ENCODE measurements around the gene MAP4K4. TPM values are rescaled to one million over a fixed set of nuclear protein-coding genes. Genes with fewer than 3 reads are reported as not detected.

The MAP4K4 gene
- total RNA-seq, 1 donor from 2014 or later = 76.9 TPM

DNA sequence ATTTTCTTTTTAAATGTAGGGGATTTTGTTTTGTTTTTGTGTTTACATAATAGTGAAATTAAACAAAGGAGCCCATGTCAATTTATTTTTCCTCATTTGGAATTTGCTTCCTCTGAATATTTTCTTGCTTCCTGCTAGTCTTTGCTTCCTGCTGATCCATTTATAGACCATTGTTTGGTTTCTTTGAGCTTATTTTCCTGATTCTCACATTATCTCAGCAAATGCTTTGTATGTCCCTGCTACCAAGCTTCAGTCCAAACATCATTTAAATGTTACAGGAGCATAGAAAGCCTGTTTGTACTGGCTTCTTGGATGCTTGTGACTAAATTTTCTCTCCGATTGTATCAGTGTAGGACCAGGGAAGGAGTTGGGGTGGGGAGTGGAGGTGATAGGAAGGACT is 166.9 kb downstream of the MAP4K4 start:
- ATAC-seq (ENCODE audit: poor library complexity) = no peak
- intact Hi-C loops (cut with DNase I) = no loop called here
- DNase-seq = no peak

DNA sequence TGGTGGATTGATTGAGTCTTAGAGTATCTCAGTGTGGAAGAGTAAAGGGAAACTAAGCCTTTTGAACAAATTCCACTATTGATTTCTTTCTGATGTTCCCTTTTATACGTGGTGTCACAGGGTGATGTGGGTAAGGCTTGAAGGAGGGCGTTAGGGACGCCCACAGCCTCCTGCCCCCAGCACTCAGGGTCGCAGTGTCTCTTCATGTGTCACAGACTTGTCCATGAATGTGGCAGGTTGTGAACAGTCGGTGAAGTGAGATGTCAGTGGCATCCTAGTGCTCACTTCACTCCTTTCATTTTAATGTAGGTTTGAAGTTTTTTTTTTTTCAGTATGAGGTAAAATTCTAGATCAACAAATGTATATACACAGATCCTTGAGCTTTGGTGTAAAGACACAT is 171.0 kb downstream of the MAP4K4 start:
- ATAC-seq (ENCODE audit: poor library complexity) (no peak), DNase-seq (no peak)
- intact Hi-C loops (cut with DNase I) = no loop called here

DNA sequence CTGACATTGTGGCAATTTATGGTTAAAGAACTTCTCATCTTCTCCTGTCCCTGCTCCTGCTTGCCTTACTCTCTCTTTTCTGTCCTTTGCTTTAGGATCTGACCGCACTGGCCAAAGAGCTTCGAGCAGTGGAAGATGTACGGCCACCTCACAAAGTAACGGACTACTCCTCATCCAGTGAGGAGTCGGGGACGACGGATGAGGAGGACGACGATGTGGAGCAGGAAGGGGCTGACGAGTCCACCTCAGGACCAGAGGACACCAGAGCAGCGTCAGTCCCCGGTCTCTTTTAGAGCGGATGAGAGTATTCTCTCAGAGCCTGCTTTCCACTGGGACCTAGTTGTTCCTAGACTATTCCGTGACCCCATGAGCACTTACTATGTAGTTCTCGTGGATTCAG is 172.0 kb downstream of the MAP4K4 start:
- ATAC-seq (ENCODE audit: poor library complexity) = no peak
- no peak for DNase-seq
- intact Hi-C loops (cut with DNase I) = no loop called here

DNA sequence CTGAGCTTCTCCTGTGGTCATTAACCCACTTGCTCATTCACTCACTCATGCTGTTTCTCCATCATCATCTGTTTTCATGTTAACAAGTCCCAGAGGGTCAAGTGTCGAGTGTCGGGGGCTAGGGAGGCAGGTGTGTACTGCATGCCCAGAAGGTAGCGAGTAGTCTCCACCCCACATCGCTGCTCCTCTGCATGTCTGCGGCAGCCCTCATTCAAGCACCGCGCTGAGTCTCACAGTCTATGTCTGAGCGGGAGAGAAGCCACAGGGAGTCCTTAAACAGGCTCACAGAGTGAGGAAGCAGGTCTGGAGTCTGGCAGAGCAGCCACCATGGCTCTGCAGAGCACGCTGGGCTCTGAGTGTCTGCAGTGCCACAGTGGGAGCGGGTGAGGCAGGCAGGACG is 172.9 kb downstream of the MAP4K4 start:
- ATAC-seq (ENCODE audit: poor library complexity) = no peak
- intact Hi-C loops (cut with DNase I) = no loop called here
- no peak for DNase-seq

DNA sequence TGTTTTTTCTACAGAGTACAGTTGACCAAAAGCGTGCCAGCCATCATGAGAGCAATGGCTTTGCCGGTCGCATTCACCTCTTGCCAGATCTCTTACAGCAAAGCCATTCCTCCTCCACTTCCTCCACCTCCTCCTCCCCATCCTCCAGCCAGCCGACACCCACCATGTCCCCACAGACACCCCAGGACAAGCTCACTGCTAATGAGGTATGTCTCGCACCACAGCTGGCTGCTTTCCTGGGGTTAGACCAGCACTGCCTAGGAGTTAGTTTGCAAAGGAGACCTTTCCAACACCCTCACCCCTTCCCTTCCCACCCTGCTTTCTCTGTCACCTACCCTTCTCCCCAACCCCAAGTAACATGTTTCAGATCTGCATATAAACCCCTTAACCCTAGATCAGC is 174.0 kb downstream of the MAP4K4 start:
- intact Hi-C loops (cut with DNase I) = no loop called here
- DNase-seq (no peak), ATAC-seq (ENCODE audit: poor library complexity) (no peak)

DNA sequence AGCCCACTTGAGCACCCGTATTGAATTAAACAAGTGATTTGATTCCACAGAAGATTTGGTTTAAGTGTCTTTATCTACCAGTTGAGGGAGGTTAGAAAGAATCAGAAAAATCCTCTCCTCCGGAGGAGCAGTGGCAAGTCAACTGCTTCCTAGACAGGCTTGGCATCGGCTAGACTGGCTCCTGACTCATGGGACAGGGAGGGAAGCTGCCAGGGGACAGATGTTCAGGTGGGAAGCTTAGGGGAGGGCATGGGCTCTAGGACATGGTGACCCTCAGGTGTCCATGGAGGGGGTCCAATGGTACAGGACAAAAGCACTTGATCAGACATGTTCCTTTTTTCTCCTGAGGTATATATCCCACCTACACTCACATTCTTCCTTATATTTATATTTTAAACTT is 175.0 kb downstream of the MAP4K4 start:
- ATAC-seq (ENCODE audit: poor library complexity) = no peak
- intact Hi-C loops (cut with DNase I) = no loop called here
- DNase-seq = no peak

DNA sequence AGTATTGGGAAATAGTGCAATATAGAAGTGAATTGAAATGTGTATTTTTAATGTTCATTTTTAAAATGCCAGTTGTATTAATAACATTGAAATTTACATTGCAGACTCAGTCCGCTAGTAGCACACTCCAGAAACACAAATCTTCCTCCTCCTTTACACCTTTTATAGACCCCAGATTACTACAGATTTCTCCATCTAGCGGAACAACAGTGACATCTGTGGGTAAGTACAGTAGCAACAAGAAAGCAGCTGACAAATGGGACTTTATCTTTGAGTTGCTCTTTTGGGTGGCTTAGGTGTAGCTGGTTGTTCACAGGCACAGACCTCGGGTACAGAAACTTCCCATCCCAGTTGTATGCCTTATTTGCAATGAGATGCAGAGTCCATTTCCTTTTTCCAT is 176.0 kb downstream of the MAP4K4 start:
- intact Hi-C loops (cut with DNase I) = no loop called here
- ATAC-seq (ENCODE audit: poor library complexity) = no peak
- DNase-seq = no peak

DNA sequence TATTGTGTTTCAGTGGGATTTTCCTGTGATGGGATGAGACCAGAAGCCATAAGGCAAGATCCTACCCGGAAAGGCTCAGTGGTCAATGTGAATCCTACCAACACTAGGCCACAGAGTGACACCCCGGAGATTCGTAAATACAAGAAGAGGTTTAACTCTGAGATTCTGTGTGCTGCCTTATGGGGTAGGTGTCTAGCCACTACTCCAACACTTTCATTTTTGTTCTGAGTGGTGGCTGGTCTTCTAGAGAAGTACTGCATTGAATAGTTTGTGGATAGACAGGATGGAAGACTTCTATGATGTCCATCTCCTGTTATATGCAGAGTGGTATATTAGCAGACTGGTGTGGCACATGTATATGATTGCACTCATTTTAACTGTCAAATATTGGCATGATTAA is 176.6 kb downstream of the MAP4K4 start:
- ATAC-seq (ENCODE audit: poor library complexity) (no peak), DNase-seq (no peak)
- intact Hi-C loops (cut with DNase I) = no loop called here

DNA sequence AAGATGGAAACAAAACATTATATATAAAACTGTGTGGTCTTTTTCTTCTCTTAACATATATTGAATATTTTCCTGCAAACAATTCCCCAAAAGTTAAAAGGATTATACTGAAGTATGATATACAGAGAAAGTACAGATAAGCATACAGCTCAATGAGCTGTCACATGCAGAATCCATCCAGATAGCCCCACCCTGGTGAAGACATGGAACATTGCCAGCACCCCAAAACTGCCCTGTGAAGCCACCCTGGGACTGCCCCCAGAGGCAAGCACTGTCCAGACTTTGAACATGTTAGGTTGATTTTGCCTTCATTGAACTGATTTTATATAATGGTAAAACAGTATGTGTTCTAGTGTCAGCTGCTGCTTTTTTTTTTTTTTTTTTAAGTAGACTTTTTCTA is 182.0 kb downstream of the MAP4K4 start:
- ATAC-seq (ENCODE audit: poor library complexity) (no peak), DNase-seq (no peak)
- intact Hi-C loops (cut with DNase I) = no loop called here

DNA sequence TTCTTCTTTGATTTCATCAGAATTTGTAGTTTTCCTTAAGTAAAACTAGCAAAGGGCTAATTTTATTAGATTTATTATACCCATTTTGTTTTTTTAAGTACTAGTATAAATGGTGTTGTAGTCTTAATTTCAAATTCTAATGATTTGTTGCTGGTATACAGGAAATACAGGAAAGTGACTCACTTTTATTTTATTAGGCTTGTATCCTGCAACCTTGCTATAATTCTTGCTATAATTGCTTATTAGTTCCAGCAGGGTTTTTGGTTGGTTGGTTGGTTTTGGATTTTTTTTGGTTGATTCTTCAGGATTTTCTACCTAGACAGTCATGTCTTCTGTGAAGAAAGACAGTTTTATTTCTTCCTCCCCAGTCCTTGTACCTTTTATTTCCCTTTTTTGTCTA is 183.6 kb downstream of the MAP4K4 start:
- intact Hi-C loops (cut with DNase I) = no loop called here
- no peak for ATAC-seq (ENCODE audit: poor library complexity)

DNA sequence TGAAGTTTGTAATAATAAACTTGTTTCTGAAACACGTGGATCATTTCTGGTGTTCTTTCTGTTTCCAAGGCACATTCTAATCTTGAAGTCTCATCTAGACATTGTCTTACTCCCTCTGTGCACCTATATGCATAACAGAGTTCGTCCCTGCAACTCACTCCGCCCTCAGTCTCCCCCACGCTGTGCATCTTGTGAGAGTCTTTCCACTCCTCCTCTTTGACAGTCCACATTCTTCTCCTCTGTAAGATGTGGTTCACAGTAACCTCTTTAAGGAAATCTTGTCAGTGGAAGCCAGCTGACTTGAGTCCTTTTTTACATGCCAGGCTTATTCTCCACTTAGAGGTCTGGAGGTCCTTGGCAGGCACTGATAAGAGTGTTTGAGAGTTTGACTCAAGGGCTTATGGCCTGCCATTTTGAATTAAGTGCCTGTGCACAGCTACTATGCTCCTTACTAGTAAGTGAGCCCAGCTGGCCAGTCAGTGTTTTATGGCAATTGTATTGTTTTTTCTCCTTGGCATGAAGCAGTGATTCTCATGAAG is 185.3 kb downstream of the MAP4K4 start:
- intact Hi-C loops (cut with DNase I) = no loop called here
- no peak for ATAC-seq (ENCODE audit: poor library complexity)

More for the DNA sequence above, 183.6 kb downstream of the MAP4K4 start:
- no peak for DNase-seq

DNA sequence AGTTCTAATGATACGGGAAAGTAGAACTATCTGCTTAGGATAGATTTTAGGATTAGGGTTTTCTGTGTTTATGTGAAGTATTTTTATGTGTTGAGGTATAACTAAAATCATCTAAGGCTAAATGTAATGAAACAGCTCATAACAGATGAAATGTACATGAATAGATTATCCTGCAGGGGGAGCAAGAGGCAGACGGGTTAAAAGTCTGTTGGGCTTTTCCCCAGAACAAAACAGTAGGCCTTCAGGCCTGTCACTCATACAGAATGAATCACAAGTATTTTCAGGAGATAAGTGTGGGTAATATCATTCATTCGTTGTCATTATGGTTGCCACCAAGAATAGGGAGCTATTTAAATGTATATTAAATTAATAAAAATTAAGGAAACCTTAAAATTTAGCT is 186.4 kb downstream of the MAP4K4 start:
- ATAC-seq (ENCODE audit: poor library complexity) = peak; percentile 79
- intact Hi-C loops (cut with DNase I) = no loop called here
- no peak for DNase-seq

More for the DNA sequence above, 185.3 kb downstream of the MAP4K4 start:
- no peak for DNase-seq

DNA sequence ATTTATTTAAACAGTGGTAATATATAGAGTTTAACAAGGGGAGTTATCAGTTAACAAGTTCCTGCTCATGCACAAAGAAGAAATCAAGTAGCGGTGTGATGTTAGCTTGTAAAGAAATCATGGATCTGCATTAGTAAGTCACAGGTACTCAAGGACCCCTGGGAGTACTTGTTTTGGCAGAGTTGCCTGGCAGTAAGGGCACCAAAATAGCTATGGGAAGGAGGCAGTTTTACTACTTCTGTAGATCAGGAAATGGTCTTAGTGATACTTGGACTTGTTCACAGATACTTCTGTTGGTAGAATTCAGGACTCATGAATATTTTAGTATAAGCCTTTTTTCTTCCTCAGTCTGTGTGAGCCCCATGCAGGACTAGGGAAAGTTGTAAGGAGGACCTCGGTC is 186.9 kb downstream of the MAP4K4 start:
- ATAC-seq (ENCODE audit: poor library complexity) (no peak), DNase-seq (no peak)
- intact Hi-C loops (cut with DNase I) = no loop called here

DNA sequence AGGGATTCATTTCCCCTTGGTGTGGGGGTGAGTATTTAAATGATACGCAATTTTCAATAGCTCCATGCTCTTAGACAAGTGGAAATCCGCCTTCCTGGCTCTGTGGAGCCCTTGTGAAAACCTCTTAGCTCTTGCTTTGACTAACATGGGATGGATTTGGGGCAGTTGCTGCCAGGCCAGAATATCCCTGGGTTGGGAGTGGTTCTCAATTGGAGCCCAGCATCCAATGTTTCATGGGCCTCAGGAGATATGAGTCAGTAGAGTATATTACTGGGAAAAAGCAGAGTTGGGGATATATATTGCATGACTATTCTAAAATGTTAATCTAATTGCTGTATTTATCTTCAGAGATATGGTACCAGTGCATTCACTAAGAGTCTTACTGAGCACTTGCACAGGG is 189.8 kb downstream of the MAP4K4 start:
- no peak for ATAC-seq (ENCODE audit: poor library complexity)
- DNase-seq = no peak
- intact Hi-C loops (cut with DNase I) = no loop called here

DNA sequence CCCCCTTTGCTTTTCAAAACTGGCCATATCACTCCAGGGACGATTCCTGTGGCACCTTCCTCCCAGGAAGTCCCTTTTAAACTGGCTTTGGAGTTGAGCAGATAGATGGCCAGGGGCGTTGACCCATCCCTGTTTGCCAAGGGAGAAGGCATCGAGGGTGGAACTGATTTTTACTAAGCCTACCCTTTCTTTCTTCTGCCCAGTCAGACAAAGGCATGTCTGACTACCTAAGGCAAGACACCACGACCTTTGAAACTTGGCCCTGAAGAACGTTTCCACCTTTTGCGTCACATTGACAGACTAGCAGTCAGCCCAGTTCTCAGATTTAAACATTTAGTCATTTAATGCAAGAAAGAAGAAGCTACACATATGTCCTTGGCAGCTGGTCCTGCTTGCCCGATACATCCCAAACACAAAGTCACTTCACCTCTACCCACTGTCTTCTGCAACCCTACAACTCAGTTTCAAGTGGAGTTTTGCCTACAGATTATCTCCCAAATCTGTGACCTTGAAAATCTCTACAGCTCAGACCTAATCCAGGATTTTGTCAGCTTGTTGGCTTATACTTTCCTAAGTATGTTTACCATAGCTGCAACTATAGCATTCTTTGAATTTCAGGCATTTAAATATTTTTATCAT is 192.1 kb downstream of the MAP4K4 start:
- ATAC-seq (ENCODE audit: poor library complexity) (no peak), DNase-seq (no peak)
- intact Hi-C loops (cut with DNase I) = no loop called here

DNA sequence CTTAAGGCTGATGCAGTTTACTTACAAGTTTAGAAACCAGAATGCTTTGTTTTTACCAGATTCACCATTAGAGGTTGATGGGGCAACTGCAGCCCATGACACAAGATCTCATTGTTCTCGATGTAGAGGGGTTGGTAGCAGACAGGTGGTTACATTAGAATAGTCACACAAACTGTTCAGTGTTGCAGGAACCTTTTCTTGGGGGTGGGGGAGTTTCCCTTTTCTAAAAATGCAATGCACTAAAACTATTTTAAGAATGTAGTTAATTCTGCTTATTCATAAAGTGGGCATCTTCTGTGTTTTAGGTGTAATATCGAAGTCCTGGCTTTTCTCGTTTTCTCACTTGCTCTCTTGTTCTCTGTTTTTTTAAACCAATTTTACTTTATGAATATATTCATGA is 194.9 kb downstream of the MAP4K4 start:
- intact Hi-C loops (cut with DNase I) = no loop called here
- ATAC-seq (ENCODE audit: poor library complexity) = no peak
- DNase-seq = no peak

DNA sequence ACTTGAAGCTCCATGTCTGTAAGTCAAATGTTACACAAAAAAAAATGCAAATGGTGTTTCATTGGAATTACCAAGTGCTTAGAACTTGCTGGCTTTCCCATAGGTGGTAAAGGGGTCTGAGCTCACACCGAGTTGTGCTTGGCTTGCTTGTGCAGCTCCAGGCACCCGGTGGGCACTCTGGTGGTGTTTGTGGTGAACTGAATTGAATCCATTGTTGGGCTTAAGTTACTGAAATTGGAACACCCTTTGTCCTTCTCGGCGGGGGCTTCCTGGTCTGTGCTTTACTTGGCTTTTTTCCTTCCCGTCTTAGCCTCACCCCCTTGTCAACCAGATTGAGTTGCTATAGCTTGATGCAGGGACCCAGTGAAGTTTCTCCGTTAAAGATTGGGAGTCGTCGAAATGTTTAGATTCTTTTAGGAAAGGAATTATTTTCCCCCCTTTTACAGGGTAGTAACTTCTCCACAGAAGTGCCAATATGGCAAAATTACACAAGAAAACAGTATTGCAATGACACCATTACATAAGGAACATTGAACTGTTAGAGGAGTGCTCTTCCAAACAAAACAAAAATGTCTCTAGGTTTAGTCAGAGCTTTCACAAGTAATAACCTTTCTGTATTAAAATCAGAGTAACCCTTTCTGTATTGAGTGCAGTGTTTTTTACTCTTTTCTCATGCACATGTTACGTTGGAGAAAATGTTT is 196.3 kb downstream of the MAP4K4 start:
- DNase-seq (no peak), ATAC-seq (ENCODE audit: poor library complexity) (no peak)
- intact Hi-C loops (cut with DNase I) = no loop called here

DNA sequence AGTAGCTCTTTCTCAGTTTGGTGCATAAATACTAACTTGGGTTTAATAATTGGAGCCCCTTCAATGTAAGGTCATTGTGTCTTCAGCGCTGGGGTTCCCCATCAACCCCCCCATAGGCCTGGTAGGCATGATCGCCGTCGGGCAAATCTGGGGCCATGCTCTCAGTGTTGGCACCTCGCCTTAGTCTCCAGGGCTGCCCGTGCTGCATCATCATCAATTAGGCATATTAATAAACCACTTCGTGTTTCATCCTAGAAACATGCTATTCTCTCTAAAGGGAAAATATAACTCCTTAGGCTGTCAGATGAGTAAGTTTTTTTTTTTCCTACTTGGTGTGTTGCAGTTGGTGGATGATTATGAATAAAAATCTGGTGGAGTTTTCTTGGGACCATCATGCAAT is 197.5 kb downstream of the MAP4K4 start:
- DNase-seq = no peak
- intact Hi-C loops (cut with DNase I) = no loop called here
- ATAC-seq (ENCODE audit: poor library complexity) = no peak

DNA sequence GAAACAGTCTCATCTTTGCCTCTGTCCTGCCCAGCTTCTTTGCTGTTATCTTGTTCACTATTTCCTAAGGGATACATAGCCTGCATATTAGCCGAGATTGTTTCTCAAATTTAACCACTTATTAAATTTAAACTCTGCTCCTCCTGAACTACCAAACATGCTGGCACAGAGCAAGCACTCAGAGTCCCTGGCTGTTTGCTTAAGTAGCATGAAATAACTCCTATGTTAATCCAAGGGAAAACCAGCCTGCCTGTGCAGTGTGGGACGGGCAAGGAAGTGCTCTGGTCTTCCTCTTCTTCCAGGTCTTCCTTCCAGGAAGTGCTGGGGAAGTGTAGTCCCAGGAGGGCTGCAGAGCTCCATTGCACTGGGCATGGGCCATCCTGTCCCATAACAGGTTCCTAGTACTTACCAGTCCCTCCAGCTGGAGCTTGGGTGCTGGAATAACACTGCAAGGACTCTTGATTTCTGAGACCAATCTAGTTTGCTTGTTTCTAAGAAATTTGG is 198.4 kb downstream of the MAP4K4 start:
- no peak for ATAC-seq (ENCODE audit: poor library complexity)
- DNase-seq = no peak
- intact Hi-C loops (cut with DNase I) = no loop called here

DNA sequence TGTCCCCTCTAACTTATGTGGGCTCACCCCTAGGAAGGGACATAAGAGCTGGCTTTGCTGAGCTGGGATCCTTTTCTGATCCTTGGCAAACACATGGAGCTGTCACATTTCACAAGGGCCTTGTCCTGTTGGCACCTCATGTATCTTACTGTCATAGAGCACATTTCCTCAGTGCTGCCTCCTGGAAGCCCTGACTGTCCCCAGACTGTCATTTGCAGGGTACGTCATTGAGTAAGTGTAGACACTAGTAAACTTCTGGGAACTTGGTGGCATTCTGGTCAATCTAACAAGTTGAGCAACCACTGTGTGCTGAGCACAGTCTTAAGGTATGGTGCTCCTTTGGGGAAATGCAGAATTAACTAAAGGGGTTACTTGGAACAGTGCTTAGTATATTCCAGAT is 199.8 kb downstream of the MAP4K4 start:
- DNase-seq = no peak
- ATAC-seq (ENCODE audit: poor library complexity) = peak; percentile 64
- intact Hi-C loops (cut with DNase I) = no loop called here
